ENCODE results near the gene SNTG2.

DNA sequence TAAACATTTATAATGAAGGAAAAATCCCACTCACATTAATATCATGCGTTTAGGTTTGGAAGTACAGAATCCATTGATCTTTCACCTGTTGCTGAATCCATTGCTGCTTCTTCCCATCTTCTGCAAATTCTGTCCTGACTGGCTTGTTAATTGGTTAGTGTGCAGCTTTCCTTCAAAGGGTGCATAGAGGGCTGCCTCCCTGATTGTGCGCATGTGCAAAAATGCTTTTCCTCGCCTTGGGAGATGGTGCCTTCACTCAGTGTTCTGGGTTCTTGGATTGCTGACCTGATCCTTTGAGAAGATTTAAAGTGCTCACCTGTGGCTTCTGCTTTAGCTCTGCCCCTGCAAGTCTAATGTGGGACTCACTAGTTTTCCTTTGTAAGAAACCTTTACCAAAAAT is 231.2 kb downstream of the SNTG2 start:
- TF ChIP-seq, protein P1, sequence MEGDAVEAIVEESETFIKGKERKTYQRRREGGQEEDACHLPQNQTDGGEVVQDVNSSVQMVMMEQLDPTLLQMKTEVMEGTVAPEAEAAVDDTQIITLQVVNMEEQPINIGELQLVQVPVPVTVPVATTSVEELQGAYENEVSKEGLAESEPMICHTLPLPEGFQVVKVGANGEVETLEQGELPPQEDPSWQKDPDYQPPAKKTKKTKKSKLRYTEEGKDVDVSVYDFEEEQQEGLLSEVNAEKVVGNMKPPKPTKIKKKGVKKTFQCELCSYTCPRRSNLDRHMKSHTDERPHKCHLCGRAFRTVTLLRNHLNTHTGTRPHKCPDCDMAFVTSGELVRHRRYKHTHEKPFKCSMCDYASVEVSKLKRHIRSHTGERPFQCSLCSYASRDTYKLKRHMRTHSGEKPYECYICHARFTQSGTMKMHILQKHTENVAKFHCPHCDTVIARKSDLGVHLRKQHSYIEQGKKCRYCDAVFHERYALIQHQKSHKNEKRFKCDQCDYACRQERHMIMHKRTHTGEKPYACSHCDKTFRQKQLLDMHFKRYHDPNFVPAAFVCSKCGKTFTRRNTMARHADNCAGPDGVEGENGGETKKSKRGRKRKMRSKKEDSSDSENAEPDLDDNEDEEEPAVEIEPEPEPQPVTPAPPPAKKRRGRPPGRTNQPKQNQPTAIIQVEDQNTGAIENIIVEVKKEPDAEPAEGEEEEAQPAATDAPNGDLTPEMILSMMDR (IDR thresholded peaks at IDR 0.05 in 2 of 3, conservative IDR thresholded peaks at IDR 0.05 in 1 of 3; ENCODE audit: control insufficient read depth in 2 of 3, extremely low read depth in 1 of 3, insufficient read depth in 1 of 3, low read depth in 3 of 3, low read length in 3 of 3): no peak
- no peak for TF ChIP-seq SMAD5 (IDR thresholded peaks at IDR 0.05; ENCODE audit: low read depth)
- no peak for TF ChIP-seq CREB1 (IDR thresholded peaks at IDR 0.05; ENCODE audit: low read depth)
- no peak for TF ChIP-seq MYC (IDR thresholded peaks at IDR 0.05; ENCODE audit: insufficient read depth, insufficient read length, insufficient replicate concordance, low read length, severe bottlenecking)
- TF ChIP-seq, protein P2, sequence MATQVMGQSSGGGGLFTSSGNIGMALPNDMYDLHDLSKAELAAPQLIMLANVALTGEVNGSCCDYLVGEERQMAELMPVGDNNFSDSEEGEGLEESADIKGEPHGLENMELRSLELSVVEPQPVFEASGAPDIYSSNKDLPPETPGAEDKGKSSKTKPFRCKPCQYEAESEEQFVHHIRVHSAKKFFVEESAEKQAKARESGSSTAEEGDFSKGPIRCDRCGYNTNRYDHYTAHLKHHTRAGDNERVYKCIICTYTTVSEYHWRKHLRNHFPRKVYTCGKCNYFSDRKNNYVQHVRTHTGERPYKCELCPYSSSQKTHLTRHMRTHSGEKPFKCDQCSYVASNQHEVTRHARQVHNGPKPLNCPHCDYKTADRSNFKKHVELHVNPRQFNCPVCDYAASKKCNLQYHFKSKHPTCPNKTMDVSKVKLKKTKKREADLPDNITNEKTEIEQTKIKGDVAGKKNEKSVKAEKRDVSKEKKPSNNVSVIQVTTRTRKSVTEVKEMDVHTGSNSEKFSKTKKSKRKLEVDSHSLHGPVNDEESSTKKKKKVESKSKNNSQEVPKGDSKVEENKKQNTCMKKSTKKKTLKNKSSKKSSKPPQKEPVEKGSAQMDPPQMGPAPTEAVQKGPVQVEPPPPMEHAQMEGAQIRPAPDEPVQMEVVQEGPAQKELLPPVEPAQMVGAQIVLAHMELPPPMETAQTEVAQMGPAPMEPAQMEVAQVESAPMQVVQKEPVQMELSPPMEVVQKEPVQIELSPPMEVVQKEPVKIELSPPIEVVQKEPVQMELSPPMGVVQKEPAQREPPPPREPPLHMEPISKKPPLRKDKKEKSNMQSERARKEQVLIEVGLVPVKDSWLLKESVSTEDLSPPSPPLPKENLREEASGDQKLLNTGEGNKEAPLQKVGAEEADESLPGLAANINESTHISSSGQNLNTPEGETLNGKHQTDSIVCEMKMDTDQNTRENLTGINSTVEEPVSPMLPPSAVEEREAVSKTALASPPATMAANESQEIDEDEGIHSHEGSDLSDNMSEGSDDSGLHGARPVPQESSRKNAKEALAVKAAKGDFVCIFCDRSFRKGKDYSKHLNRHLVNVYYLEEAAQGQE (IDR thresholded peaks at IDR 0.05; ENCODE audit: low read depth, low read length): no peak
- no peak for TF ChIP-seq NR2C2 (IDR thresholded peaks at IDR 0.05; ENCODE audit: borderline replicate concordance, control insufficient read depth, insufficient read length, low read depth)
- TF ChIP-seq TAF1 (IDR thresholded peaks at IDR 0.05; ENCODE audit: borderline replicate concordance, low read depth, low read length): no peak
- no peak for TF ChIP-seq YY1 (IDR thresholded peaks at IDR 0.05; ENCODE audit: low read depth, low read length)
- no peak for TF ChIP-seq SPI1 (IDR thresholded peaks at IDR 0.05; ENCODE audit: borderline replicate concordance, insufficient read depth, low read depth, low read length)
